Measurements from ENCODE around the gene CHRDL1. TPM values are rescaled to one million over a fixed set of nuclear protein-coding genes. Genes with fewer than 3 reads are reported as not detected.

Gene CHRDL1
- total and polyA plus RNA-seq, 8 donors = 2.6 to 140 (median 6.8) TPM

DNA sequence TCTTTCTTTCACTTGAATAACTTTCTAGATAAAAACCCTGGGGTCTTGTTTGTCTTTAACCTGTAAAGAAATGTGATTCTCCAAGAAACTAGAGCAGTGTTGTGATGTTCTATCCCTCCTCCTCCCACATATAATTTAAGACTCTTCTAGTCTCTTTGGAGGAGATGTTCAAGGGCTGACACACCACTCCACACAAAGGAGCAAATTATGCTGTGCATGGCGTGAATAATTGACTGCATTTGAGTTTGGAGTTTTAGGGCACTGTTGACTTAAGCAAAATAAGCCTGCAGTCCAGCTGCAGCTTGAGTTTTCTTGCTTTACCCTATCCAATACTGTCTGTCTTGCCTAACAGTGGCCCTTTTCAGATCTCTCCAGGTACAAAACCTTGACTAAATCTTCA, 119.7 kb downstream of the CHRDL1 start:
- Histone ChIP-seq H3K4me1 (no peaks in the 10 kb centered on the region), H3K4me3 (no peak overlapping the region), H3K27me3 (peaks cover 0 to 14% (median 0%) of the 10 kb centered on the region in 3 donors), H3K27ac (no peak overlapping the region), H3K9me3 (no peaks in the 10 kb centered on the region), H3K36me3 (no peaks in the 10 kb centered on the region)
- TF ChIP-seq POLR2A (IDR thresholded peaks at IDR 0.05) (no peak), POLR2AphosphoS5 (IDR thresholded peaks at IDR 0.05) (no peak), EP300 (IDR thresholded peaks at IDR 0.05) (no peak)
- TF ChIP-seq, protein P1, sequence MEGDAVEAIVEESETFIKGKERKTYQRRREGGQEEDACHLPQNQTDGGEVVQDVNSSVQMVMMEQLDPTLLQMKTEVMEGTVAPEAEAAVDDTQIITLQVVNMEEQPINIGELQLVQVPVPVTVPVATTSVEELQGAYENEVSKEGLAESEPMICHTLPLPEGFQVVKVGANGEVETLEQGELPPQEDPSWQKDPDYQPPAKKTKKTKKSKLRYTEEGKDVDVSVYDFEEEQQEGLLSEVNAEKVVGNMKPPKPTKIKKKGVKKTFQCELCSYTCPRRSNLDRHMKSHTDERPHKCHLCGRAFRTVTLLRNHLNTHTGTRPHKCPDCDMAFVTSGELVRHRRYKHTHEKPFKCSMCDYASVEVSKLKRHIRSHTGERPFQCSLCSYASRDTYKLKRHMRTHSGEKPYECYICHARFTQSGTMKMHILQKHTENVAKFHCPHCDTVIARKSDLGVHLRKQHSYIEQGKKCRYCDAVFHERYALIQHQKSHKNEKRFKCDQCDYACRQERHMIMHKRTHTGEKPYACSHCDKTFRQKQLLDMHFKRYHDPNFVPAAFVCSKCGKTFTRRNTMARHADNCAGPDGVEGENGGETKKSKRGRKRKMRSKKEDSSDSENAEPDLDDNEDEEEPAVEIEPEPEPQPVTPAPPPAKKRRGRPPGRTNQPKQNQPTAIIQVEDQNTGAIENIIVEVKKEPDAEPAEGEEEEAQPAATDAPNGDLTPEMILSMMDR (IDR thresholded peaks at IDR 0.05) = no peak
- intact Hi-C loops (cut with DNase I; ENCODE audit: low total_unique reads) = no loop called here
- whole genome bisulfite sequencing, 5 donors = 14 to 78% (median 40%) methylated on average over 1 of the region's 1 CpG
- no peak for DNase-seq

DNA sequence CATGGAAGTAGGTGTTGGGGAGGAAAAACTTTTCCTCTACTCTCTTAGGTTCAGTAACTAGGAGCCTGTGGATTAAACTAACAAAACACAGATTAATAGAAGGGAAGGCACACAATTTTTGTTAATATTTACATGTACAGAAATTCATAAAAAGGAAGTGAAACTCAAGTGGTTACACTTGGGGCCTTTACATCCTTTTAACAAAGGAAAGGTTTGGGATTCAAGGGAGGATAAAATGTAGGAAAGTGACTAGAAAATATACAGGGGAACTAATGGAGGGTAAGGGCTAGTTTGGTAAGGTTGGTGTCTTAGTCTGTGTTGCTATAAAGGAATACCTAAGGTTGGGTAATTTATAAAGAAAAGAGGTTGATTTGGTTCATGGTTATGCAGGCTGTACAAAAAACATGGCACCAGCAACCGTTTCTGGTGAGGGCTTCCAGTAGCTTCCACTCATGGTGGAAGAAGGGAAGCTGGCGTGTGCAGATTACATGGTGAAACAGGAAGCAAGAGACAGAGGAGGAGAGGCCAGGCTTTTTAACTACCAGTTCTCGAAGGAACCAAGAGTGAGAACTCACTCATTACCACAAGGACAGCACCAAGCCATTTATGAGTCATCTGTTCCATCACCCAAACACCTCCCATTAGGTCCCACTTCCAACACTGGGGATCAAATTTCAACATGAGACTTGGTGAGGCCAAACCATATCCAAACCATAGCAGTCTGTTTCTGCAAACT, 124.4 kb downstream of the CHRDL1 start:
- intact Hi-C loops (cut with DNase I; ENCODE audit: low total_unique reads) = no loop called here
- no peaks in the 10 kb centered on the region for H3K4me1 ChIP-seq
- DNase-seq = no peak

DNA sequence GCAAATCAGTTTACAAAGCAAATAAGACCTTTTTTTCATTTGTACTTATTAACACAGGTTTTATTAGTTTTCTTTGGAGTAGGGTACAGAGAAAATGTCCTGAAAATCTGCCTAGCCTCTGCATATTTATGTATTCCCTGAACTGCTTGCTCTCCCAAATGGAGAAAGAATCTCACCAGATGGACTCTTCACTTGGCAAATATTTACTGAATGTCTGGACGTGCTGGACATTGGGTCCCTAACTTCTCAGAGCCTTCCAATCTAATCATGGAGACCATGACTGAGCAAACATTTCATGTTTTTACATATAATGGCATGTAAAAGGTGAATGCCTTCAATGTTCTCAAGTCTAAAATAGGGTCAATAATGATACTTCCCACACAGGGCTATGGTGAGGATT, 126.0 kb downstream of the CHRDL1 start:
- WGBS, 5 donors = 3 to 29% (median 13%) methylated on average over 1 of the region's 1 CpG
- intact Hi-C loops (cut with DNase I; ENCODE audit: low total_unique reads) = no loop called here
- Histone ChIP-seq H3K9me3 (no peaks in the 10 kb centered on the region), H3K27ac (no peak overlapping the region), H3K36me3 (no peaks in the 10 kb centered on the region), H3K27me3 (no peaks in the 10 kb centered on the region), H3K4me3 (no peak overlapping the region), H3K4me1 (no peaks in the 10 kb centered on the region)
- TF ChIP-seq, protein P1 (IDR thresholded peaks at IDR 0.05) = no peak
- TF ChIP-seq EP300 (IDR thresholded peaks at IDR 0.05) (no peak), POLR2AphosphoS5 (IDR thresholded peaks at IDR 0.05) (no peak), POLR2A (IDR thresholded peaks at IDR 0.05) (no peak)
- no peak for DNase-seq

More for the DNA sequence above, 124.4 kb downstream of the CHRDL1 start:
- no peak for TF ChIP-seq EP300 (IDR thresholded peaks at IDR 0.05)
- TF ChIP-seq POLR2A (IDR thresholded peaks at IDR 0.05) = no peak
- TF ChIP-seq, protein P1 (IDR thresholded peaks at IDR 0.05) = no peak
- TF ChIP-seq POLR2AphosphoS5 (IDR thresholded peaks at IDR 0.05) = no peak
- H3K27me3 ChIP-seq = no peaks in the 10 kb centered on the region
- H3K9me3 ChIP-seq = no peaks in the 10 kb centered on the region
- no peak overlapping the region for H3K27ac ChIP-seq
- H3K4me3 ChIP-seq = no peak overlapping the region
- WGBS, 5 donors = 52 to 80% (median 68%) methylated on average over 3 of the region's 3 CpGs
- H3K36me3 ChIP-seq = no peaks in the 10 kb centered on the region

DNA sequence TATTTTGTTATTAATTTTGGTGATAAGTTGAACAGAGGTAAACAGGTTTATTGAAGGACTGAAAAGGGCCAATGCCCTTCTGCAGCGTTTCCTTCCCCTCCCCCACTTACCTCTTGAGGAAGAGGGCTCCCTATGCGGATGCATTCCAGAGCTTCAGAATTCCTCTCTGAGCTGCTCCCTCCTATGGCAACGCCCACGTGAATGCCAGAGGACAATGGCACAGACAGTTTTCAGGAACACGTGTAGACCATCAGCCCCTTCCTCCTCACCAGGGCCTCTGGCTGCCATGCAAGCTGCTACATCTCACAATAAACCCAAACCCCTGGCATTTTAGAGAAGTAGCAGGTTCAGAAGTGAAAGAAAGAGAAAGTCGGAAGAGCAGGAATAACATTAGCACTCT, 127.9 kb downstream of the CHRDL1 start:
- Histone ChIP-seq H3K4me1 (no peaks in the 10 kb centered on the region), H3K27ac (no peak overlapping the region), H3K4me3 (no peak overlapping the region), H3K9me3 (no peaks in the 10 kb centered on the region), H3K36me3 (no peaks in the 10 kb centered on the region), H3K27me3 (no peaks in the 10 kb centered on the region)
- 17 to 42% (median 30%) methylated on average over 3 to 6 of the region's 6 CpGs for WGBS, 5 donors
- no peak for DNase-seq
- intact Hi-C loops (cut with DNase I; ENCODE audit: low total_unique reads) = no loop called here
- TF ChIP-seq EP300 (IDR thresholded peaks at IDR 0.05) (no peak), POLR2A (IDR thresholded peaks at IDR 0.05) (no peak), POLR2AphosphoS5 (IDR thresholded peaks at IDR 0.05) (no peak)
- TF ChIP-seq, protein P1 (IDR thresholded peaks at IDR 0.05) = no peak
